Activated CD8-positive, alpha-beta T cell treated with anti-CD3 and anti-CD28 coated beads for 36 hours (primary cell): ENCODE results near the gene PLD5. TPM values are rescaled to one million over a fixed set of nuclear protein-coding genes. Genes with fewer than 3 reads are reported as not detected.
"Not testable (repeated sequence)": the region's sequence is repeated elsewhere in the genome, so short reads cannot be mapped to it uniquely, and the experiment has no call there.

Experiments
- ATAC-seq: fragments of 200-7000 bp; cut with Tn5 transposase; one replicate; pipeline ENCODE4 v1.10.0; 2021; ENCODE audit warnings: mild to moderate bottlenecking, moderate library complexity
- CTCF ChIA-PET: fragments of 350-600 bp; sonication (Branson Sonifier 250); formaldehyde crosslinking; loops from one replicate; lab custom pipeline; 2021; ENCODE audit warnings: antibody characterized with exemption; lab: Charles Lee
- POLR2A ChIA-PET: fragments of 350-600 bp; sonication (Branson Sonifier 250); formaldehyde crosslinking; loops from one replicate; lab custom pipeline; 2021; ENCODE audit warnings: antibody characterized with exemption; lab: Charles Lee
- DNase-seq: peaks from one replicate; pipeline ENCODE4 v3.0.0-alpha.2; 2020
- H3K27ac Mint-ChIP-seq: one replicate; pipeline ENCODE4 v1.8.0; 2021; ENCODE audit warnings: mild to moderate bottlenecking, mixed read lengths
- H3K27me3 Mint-ChIP-seq: one replicate; pipeline ENCODE4 v1.8.0; 2021; ENCODE audit warnings: mixed read lengths
- H3K36me3 Mint-ChIP-seq: one replicate; pipeline ENCODE4 v1.8.0; 2021; ENCODE audit warnings: low read depth, mixed read lengths
- H3K4me1 Mint-ChIP-seq: one replicate; pipeline ENCODE4 v1.8.0; 2021; ENCODE audit warnings: low read depth, mixed read lengths
- H3K4me3 Mint-ChIP-seq: one replicate; pipeline ENCODE4 v1.8.0; 2021; ENCODE audit warnings: mild to moderate bottlenecking, moderate library complexity, mixed read lengths
- H3K9me3 Mint-ChIP-seq: one replicate; pipeline ENCODE4 v1.8.0; 2021; ENCODE audit warnings: mixed read lengths
- intact Hi-C: fragments of 100-400 bp; cut with micrococcal nuclease; formaldehyde crosslinking; loops from one replicate; pipeline ENCODE4 v1.10.0; 2022
- total RNA-seq, 2 experiments: library from RNA; stranded (reverse); gene quantifications; one replicate each; pipeline ENCODE4 v1.2.3, GENCODE V29; 2021
- TF ChIP-seq, protein P1 (sequence below): fragments of 200-600 bp; IDR thresholded peaks from one replicate; pipeline ENCODE4 v1.8.0; 2022; ENCODE audit warnings: antibody characterized with exemption, mild to moderate bottlenecking

Gene PLD5
- total RNA-seq, 2 experiments from 2014 or later: not detected

DNA sequence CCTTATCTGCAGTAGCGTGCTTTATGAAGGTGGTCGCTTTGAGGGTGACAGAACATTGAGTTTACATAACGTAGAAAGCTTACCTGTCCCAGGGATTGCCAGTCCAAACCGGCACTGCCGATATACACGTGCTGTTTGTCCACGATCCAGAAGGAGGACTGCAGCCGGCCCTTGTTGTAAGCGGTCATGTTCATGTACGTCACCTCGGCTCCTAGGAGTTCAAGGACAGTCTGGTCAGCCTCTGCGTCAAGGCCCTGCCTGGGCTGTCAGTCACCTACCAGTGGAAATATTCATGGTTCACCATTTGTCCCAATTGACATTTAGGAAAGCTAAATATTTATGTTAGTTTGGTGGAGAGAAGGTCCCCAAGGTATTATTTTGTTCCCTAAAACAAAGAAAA lies 304.6 kb downstream of the PLD5 start:
- intact Hi-C loops: no loop called here
- Mint-ChIP-seq H3K27me3 (no peaks in the 10 kb centered on the region), H3K27ac (no peak overlapping the region), H3K4me1 (no peaks in the 10 kb centered on the region), H3K4me3 (no peak overlapping the region), H3K9me3 (peaks cover 6% of the 10 kb centered on the region), H3K36me3 (no peaks in the 10 kb centered on the region)
- CTCF ChIA-PET: no interaction called here
- DNase-seq (no peak), ATAC-seq (no peak)
- TF ChIP-seq, protein P1, sequence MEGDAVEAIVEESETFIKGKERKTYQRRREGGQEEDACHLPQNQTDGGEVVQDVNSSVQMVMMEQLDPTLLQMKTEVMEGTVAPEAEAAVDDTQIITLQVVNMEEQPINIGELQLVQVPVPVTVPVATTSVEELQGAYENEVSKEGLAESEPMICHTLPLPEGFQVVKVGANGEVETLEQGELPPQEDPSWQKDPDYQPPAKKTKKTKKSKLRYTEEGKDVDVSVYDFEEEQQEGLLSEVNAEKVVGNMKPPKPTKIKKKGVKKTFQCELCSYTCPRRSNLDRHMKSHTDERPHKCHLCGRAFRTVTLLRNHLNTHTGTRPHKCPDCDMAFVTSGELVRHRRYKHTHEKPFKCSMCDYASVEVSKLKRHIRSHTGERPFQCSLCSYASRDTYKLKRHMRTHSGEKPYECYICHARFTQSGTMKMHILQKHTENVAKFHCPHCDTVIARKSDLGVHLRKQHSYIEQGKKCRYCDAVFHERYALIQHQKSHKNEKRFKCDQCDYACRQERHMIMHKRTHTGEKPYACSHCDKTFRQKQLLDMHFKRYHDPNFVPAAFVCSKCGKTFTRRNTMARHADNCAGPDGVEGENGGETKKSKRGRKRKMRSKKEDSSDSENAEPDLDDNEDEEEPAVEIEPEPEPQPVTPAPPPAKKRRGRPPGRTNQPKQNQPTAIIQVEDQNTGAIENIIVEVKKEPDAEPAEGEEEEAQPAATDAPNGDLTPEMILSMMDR: no peak
- POLR2A ChIA-PET: no interaction called here

DNA sequence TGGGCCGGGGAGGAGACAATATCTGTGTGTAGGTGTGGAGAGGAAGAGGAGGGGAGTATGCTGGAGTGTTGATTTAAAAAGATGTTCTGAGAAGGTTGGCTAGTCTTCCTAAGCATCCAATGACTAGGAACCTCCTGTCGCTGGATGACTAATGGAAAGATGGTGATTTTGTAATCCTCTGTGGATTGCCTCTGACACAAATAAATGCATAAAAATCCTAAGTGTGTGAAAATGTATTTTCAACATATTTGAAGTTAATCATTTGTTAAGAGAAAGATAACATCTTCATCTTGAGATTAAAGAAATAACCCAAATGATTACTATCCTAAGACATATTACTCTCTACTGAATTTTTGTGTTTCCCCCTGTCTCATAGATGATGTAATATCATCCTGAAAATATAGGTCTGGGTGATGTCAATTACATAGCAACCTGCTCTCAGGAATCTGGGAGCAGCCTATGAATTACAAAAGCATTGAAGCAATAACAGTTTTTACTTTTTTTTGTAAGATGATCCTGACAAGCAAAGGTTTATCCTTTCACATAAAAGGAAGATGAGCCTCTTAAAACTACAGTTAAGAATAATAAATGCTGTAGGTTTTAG lies 305.1 kb downstream of the PLD5 start:
- CTCF ChIA-PET: no interaction called here

DNA sequence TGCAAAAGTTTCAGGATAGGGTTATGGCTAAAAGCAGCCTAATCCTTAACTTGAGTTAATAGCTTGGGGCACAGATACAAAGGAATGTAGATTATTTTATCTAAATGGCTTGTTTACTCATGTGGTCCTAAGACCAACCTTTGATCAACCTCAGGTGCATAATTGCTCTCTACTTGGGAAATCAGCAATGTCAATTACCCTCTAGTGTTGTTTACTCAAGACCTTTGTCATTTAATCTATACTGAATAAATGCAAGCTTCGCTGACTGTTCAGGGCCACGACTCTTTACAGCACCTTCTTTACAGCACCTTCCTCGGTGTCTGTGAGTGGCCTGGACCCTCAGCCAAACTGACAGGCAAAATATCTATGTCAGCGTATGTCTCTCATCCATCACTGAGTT lies 308.1 kb downstream of the PLD5 start:
- intact Hi-C loops: no loop called here
- Mint-ChIP-seq H3K9me3 (peaks cover 6% of the 10 kb centered on the region), H3K4me3 (no peak overlapping the region), H3K36me3 (no peaks in the 10 kb centered on the region), H3K27me3 (peaks cover 1% of the 10 kb centered on the region), H3K4me1 (no peaks in the 10 kb centered on the region), H3K27ac (no peak overlapping the region)
- TF ChIP-seq, protein P1: no peak
- ATAC-seq: no peak
- CTCF ChIA-PET: interaction anchor here (1.7 kb wide), 1 partner anchor 13 kb away, joined by 3 read pairs; no protein-coding TSS in a partner anchor
- POLR2A ChIA-PET: no interaction called here
- no peak for DNase-seq

More for the DNA sequence above, 305.1 kb downstream of the PLD5 start:
- Mint-ChIP-seq H3K27me3 (no peaks in the 10 kb centered on the region), H3K4me1 (no peaks in the 10 kb centered on the region), H3K4me3 (no peak overlapping the region), H3K9me3 (peaks cover 6% of the 10 kb centered on the region), H3K27ac (no peak overlapping the region), H3K36me3 (no peaks in the 10 kb centered on the region)
- ATAC-seq (no peak), DNase-seq (no peak)
- TF ChIP-seq, protein P1: no peak
- intact Hi-C loops: no loop called here
- POLR2A ChIA-PET: no interaction called here

DNA sequence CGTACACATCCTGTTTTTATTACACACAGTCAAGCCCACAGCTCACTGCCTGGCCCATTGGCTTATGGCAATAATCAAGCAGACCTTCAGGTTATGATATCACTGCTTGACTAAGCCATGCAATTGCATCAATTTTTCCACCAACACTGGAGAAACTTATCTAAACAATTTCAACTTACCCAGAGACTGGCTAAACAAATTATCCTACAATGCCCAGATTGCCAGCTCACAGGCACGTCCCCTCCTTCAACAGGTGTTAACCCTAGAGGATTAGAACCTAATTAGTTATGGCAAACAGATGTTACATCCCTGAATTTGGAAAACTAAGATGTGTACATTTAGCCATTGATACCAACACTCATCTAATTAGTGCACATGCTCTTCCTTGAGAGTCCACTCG lies 310.0 kb downstream of the PLD5 start:
- H3K9me3 Mint-ChIP-seq, POLR2A ChIA-PET, H3K36me3 Mint-ChIP-seq, DNase-seq, H3K4me3 Mint-ChIP-seq, H3K27me3 Mint-ChIP-seq, intact Hi-C loops, CTCF ChIA-PET, H3K4me1 Mint-ChIP-seq, H3K27ac Mint-ChIP-seq, ATAC-seq: not testable (repeated sequence)

DNA sequence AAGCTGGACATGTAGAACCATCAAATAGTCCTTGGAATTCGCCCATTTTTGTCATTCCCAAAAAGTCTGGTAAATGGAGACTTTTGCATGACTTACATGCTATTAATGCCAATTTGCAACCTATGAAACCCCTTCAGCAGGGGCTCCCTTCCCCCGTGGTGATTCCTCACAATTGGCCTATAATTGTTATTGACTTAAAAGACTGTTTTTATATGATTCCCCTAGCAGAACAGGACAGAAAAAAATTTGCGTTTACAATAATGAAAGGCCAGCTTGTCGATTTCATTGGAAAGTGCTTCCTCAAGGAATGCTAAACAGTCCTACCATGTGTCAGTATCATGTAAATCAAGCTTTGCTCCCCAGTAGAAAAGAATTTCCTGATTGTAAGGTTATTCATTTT lies 311.5 kb downstream of the PLD5 start:
- H3K36me3 Mint-ChIP-seq, H3K4me1 Mint-ChIP-seq, ATAC-seq, H3K27me3 Mint-ChIP-seq, POLR2A ChIA-PET, CTCF ChIA-PET, H3K27ac Mint-ChIP-seq, DNase-seq, H3K9me3 Mint-ChIP-seq, H3K4me3 Mint-ChIP-seq, intact Hi-C loops: not testable (repeated sequence)

DNA sequence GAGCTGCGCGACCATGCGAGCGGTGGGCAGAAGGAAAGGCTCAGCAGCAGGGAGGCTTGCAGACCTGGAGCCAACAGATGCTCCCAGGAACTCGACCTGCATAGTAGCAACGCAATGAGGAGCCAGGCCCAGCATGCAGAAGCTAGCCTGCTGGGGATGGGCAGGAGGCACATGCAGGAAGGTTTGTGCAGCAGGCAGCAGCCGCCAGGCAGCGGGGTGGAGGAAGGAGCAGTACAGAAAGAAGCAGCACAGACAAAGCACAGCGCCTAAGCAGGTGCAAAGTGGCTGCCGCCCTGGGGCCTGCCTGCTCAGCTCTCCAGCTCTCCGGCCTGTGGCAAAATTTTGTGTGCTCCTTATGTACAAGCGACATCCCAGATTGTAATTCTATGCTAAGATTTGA lies 312.1 kb downstream of the PLD5 start:
- Mint-ChIP-seq H3K36me3 (no peaks in the 10 kb centered on the region), H3K27ac (no peak overlapping the region), H3K27me3 (peaks cover 11% of the 10 kb centered on the region), H3K9me3 (peaks cover 6% of the 10 kb centered on the region), H3K4me1 (no peaks in the 10 kb centered on the region), H3K4me3 (no peak overlapping the region)
- ATAC-seq (no peak), DNase-seq (no peak)
- CTCF ChIA-PET: no interaction called here
- TF ChIP-seq, protein P1: no peak
- intact Hi-C loops: no loop called here
- POLR2A ChIA-PET: no interaction called here
